HepG2 (cell line): ENCODE data around the gene FGD2. TPM values are rescaled to one million over a fixed set of nuclear protein-coding genes. Genes with fewer than 3 reads are reported as not detected.

ENCODE experiments used
- AGO1 ChIP-seq: fragments of 200-400 bp; formaldehyde crosslinking; IDR thresholded peaks from 2 replicates; pipeline ENCODE4 v1.6.1; 2017; ENCODE audit warnings: mild to moderate bottlenecking, low read depth, low read length, moderate library complexity; ENCODE audit not compliant: poor library complexity, severe bottlenecking
- ARHGAP35 ChIP-seq: sonication (generic); formaldehyde crosslinking; IDR thresholded peaks from 2 replicates; pipeline ENCODE4 v1.9.0; 2022; ENCODE audit warnings: mild to moderate bottlenecking, inconsistent platforms, moderate library complexity, missing genetic modification reagents, borderline replicate concordance
- FOSL2 ChIP-seq: sonication (generic); formaldehyde crosslinking; IDR thresholded peaks from 2 replicates; pipeline ENCODE4 v1.4.0; 2020; ENCODE audit warnings: missing genetic modification reagents
- GLMP ChIP-seq: sonication (generic); formaldehyde crosslinking; IDR thresholded peaks from 2 replicates; pipeline ENCODE4 v1.9.0; 2021; ENCODE audit warnings: missing genetic modification reagents, mild to moderate bottlenecking, borderline replicate concordance
- HCFC1 ChIP-seq: fragments of 150-350 bp; IDR thresholded peaks from 2 replicates; pipeline ENCODE4 v1.6.1; 2014; ENCODE audit warnings: low read depth, low read length
- HNF4G ChIP-seq, 2 experiments: sonication (generic) in 1 of 2; formaldehyde crosslinking in 1 of 2; IDR thresholded peaks; 2 replicates each; pipeline versions ENCODE4 v1.4.0 to v1.6.1; 2011 to 2020; ENCODE audit warnings: borderline replicate concordance in 2 of 2, low read depth in 2 of 2, mild to moderate bottlenecking in 2 of 2, low read length in 1 of 2, missing genetic modification reagents in 1 of 2, moderate library complexity in 1 of 2
- KDM2A ChIP-seq: sonication (generic); formaldehyde crosslinking; IDR thresholded peaks from 2 replicates; pipeline ENCODE4 v1.4.0; 2020; ENCODE audit warnings: low read depth, missing genetic modification reagents, borderline replicate concordance
- MNT ChIP-seq: fragments of 450-650 bp; IDR thresholded peaks from 2 replicates; pipeline ENCODE4 v1.6.1; 2016
- NBN ChIP-seq: fragments of 450-650 bp; conservative IDR thresholded peaks from 2 replicates; pipeline ENCODE4 v1.6.1; 2017
- NCOA1 ChIP-seq: sonication (generic); formaldehyde crosslinking; IDR thresholded peaks from 2 replicates; pipeline ENCODE4 v1.9.0; 2021; ENCODE audit warnings: missing genetic modification reagents
- PHB2 ChIP-seq: fragments of 450-650 bp; IDR thresholded peaks from 2 replicates; pipeline ENCODE4 v1.6.1; 2018; ENCODE audit not compliant: partially characterized antibody
- SP5 ChIP-seq: IDR thresholded peaks from 2 replicates; pipeline ENCODE4 v1.6.1; 2016; ENCODE audit warnings: low read depth, borderline replicate concordance
- TMF1 ChIP-seq: sonication (generic); formaldehyde crosslinking; IDR thresholded peaks from 2 replicates; pipeline ENCODE4 v1.8.1; 2022; ENCODE audit warnings: low read depth, missing genetic modification reagents
- ZBED4 ChIP-seq: sonication (generic); formaldehyde crosslinking; IDR thresholded peaks from 2 replicates; pipeline ENCODE4 v1.4.0; 2020; ENCODE audit warnings: missing genetic modification reagents, borderline replicate concordance
- ZBTB46 ChIP-seq: sonication (generic); formaldehyde crosslinking; IDR thresholded peaks from 2 replicates; pipeline ENCODE4 v1.4.0; 2020; ENCODE audit warnings: mild to moderate bottlenecking, missing genetic modification reagents, borderline replicate concordance
- ZNF17 ChIP-seq: sonication (generic); formaldehyde crosslinking; IDR thresholded peaks from 2 replicates; pipeline ENCODE4 v1.5.0; 2020; ENCODE audit warnings: mild to moderate bottlenecking, missing genetic modification reagents
- ZNF225 ChIP-seq: sonication (generic); formaldehyde crosslinking; IDR thresholded peaks from 2 replicates; pipeline ENCODE4 v1.4.0; 2020; ENCODE audit warnings: mild to moderate bottlenecking, missing genetic modification reagents
- ZNF296 ChIP-seq: sonication (generic); formaldehyde crosslinking; conservative IDR thresholded peaks from 2 replicates; pipeline ENCODE4 v1.5.0; 2020; ENCODE audit warnings: mild to moderate bottlenecking, missing genetic modification reagents
- polyA plus RNA-seq, 8 experiments: library from polyadenylated mRNA; depleted of rRNA in 3 of 8; stranded (reverse) in 7 of 8; unstranded in 1 of 8; fragments of >200 nt; fragmentation: Illumina TruSeq in 4 of 8; extraction: Trizol in 4 of 8; gene quantifications; 2 replicates each; pipeline versions ENCODE4 v1.2.1 to v1.2.3, GENCODE V29; 2011 to 2016; ENCODE audit warnings: low read depth in 4 of 8, missing spikeins in 1 of 8, mixed read lengths in 1 of 8; ENCODE audit not compliant: insufficient read depth in 1 of 8
- total RNA-seq, 5 experiments: library from RNA; depleted of rRNA; stranded (reverse); fragments of >200 nt; fragmentation: Illumina TruSeq; extraction: Trizol; gene quantifications; 2 replicates each; pipeline ENCODE4 v1.2.3, GENCODE V29; 2016; ENCODE audit warnings: low read depth in 1 of 5

FGD2 gene
- total and polyA plus RNA-seq, 2 of the 13 experiments (the other 11 are each of a cell fraction or from before 2014, with no cell fraction given) = not detected

GRCh38 chr6:37018198-37019064, 13.0 kb downstream of the FGD2 start (continued):
- TF ChIP-seq PHB2 = no peak
- TF ChIP-seq GLMP = no peak
- TF ChIP-seq ZNF17 (CRISPR knock-in tag) = no peak
- no peak for TF ChIP-seq ZNF296 (CRISPR knock-in tag)
- TF ChIP-seq TMF1 = no peak
- peak; percentile 57; the same call in 1 of the 2 replicates for TF ChIP-seq KDM2A
- TF ChIP-seq AGO1 = no peak
- peak; percentile 40; the same call in 1 of the 2 replicates for TF ChIP-seq FOSL2 (CRISPR knock-in tag)
- TF ChIP-seq SP5 (CRISPR knock-in tag) = no peak
- no peak for TF ChIP-seq ZBED4 (CRISPR knock-in tag)
- TF ChIP-seq ZBTB46 (CRISPR knock-in tag) = no peak
- TF ChIP-seq ARHGAP35 = 0 out of 2 replicates have a peak, but pooled peaks have one; percentile 27
- TF ChIP-seq NBN = no peak
- TF ChIP-seq ZNF225 (CRISPR knock-in tag) = no peak
- no peak for TF ChIP-seq HCFC1
- no peak for TF ChIP-seq HNF4G (IDR thresholded peaks at IDR 0.05; ENCODE audit: borderline replicate concordance, low read depth, low read length)
- TF ChIP-seq HNF4G (CRISPR knock-in tag; IDR thresholded peaks at IDR 0.05; ENCODE audit: borderline replicate concordance, low read depth) = no peak
- no peak for TF ChIP-seq NCOA1 (CRISPR knock-in tag)
- TF ChIP-seq MNT = no peak
